ENCODE data around the gene CHAT. TPM values are rescaled to one million over a fixed set of nuclear protein-coding genes. Genes with fewer than 3 reads are reported as not detected.

The CHAT gene
- total RNA-seq, 1 donor from 2014 or later: 0.34 TPM

- H3K36me3 Mint-ChIP-seq: peaks cover 7% of the 10 kb centered on the region
- H3K9me3 Mint-ChIP-seq: no peaks in the 10 kb centered on the region
- no peak within 1 kb of the TSS for H3K27ac Mint-ChIP-seq
- peak within 1 kb of the TSS; percentile 82 for H3K4me3 Mint-ChIP-seq
- TF ChIP-seq, protein P1, sequence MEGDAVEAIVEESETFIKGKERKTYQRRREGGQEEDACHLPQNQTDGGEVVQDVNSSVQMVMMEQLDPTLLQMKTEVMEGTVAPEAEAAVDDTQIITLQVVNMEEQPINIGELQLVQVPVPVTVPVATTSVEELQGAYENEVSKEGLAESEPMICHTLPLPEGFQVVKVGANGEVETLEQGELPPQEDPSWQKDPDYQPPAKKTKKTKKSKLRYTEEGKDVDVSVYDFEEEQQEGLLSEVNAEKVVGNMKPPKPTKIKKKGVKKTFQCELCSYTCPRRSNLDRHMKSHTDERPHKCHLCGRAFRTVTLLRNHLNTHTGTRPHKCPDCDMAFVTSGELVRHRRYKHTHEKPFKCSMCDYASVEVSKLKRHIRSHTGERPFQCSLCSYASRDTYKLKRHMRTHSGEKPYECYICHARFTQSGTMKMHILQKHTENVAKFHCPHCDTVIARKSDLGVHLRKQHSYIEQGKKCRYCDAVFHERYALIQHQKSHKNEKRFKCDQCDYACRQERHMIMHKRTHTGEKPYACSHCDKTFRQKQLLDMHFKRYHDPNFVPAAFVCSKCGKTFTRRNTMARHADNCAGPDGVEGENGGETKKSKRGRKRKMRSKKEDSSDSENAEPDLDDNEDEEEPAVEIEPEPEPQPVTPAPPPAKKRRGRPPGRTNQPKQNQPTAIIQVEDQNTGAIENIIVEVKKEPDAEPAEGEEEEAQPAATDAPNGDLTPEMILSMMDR (conservative IDR thresholded peaks at IDR 0.05): no peak
- no peak for DNase-seq (ENCODE audit: extremely low spot score, unreplicated experiment)
- peaks cover 85% of the 10 kb centered on the region for H3K27me3 Mint-ChIP-seq
- peaks cover 14% of the 10 kb centered on the region for H3K4me1 Mint-ChIP-seq (ENCODE audit: unreplicated experiment)
Measured at GRCh38 chr10:49610114-49610457, 3.8 kb upstream of the CHAT start, which contains the start of gene SLC18A3. Gene SLC18A3 (plus strand): TSS chr10:49610310. CDS start chr10:49610741, 431 bp downstream.

GRCh38 chr10:49610458-49611165 is 3.2 kb upstream of the CHAT start:
- H3K9me3 Mint-ChIP-seq: no peaks in the 10 kb centered on the region
- no peak for DNase-seq (ENCODE audit: extremely low spot score, unreplicated experiment)
- peaks cover 85% of the 10 kb centered on the region for H3K27me3 Mint-ChIP-seq
- TF ChIP-seq, protein P1 (conservative IDR thresholded peaks at IDR 0.05): no peak
- peaks cover 14% of the 10 kb centered on the region for H3K4me1 Mint-ChIP-seq (ENCODE audit: unreplicated experiment)
- H3K27ac Mint-ChIP-seq: no peak overlapping the region
- peak overlapping the region; percentile 61 for H3K4me3 Mint-ChIP-seq
- H3K36me3 Mint-ChIP-seq: peaks cover 7% of the 10 kb centered on the region

- no peak for DNase-seq (ENCODE audit: extremely low spot score, unreplicated experiment)
- TF ChIP-seq, protein P1 (conservative IDR thresholded peaks at IDR 0.05): no peak
- Mint-ChIP-seq H3K27ac (no peak overlapping the region), H3K9me3 (no peaks in the 10 kb centered on the region), H3K4me3 (peak overlapping the region; percentile 74), H3K27me3 (peaks cover 86% of the 10 kb centered on the region), H3K36me3 (peaks cover 7% of the 10 kb centered on the region), H3K4me1 (ENCODE audit: unreplicated experiment) (peaks cover 14% of the 10 kb centered on the region)
Measured at GRCh38 chr10:49611166-49611815, 2.5 kb upstream of the CHAT start.

GRCh38 chr10:49611816-49612512 is 1.9 kb upstream of the CHAT start:
- DNase-seq (ENCODE audit: extremely low spot score, unreplicated experiment): no peak
- Mint-ChIP-seq H3K36me3 (peaks cover 7% of the 10 kb centered on the region), H3K27ac (no peak overlapping the region), H3K9me3 (no peaks in the 10 kb centered on the region), H3K27me3 (peaks cover 86% of the 10 kb centered on the region), H3K4me3 (peak overlapping the region; percentile 77), H3K4me1 (ENCODE audit: unreplicated experiment) (peaks cover 14% of the 10 kb centered on the region)
- TF ChIP-seq, protein P1 (conservative IDR thresholded peaks at IDR 0.05): no peak

GRCh38 chr10:49612513-49613164 is 1.2 kb upstream of the CHAT start:
- H3K27me3 Mint-ChIP-seq: peaks cover 86% of the 10 kb centered on the region
- peaks cover 7% of the 10 kb centered on the region for H3K36me3 Mint-ChIP-seq
- no peaks in the 10 kb centered on the region for H3K9me3 Mint-ChIP-seq
- no peak for DNase-seq (ENCODE audit: extremely low spot score, unreplicated experiment)
- peak overlapping the region; percentile 77 for H3K4me3 Mint-ChIP-seq
- H3K27ac Mint-ChIP-seq: no peak overlapping the region
- H3K4me1 Mint-ChIP-seq (ENCODE audit: unreplicated experiment): peaks cover 14% of the 10 kb centered on the region
- TF ChIP-seq, protein P1 (conservative IDR thresholded peaks at IDR 0.05): no peak
